ENCODE measurements around the gene ROPN1L. TPM values are rescaled to one million over a fixed set of nuclear protein-coding genes. Genes with fewer than 3 reads are reported as not detected.

ROPN1L gene
- total and polyA plus RNA-seq, 2 of the 4 experiments (the other 2 are of a cell fraction): 0.34 to 0.36 TPM

- Histone ChIP-seq H4K8ac (ENCODE audit: low read depth in 2 of 2, low read length in 2 of 2) (no peak overlapping the region; a peak in 1 of 4 replicates), H2BK120ac (ENCODE audit: low read depth, low read length) (no peak overlapping the region), H3K9me3 (ENCODE audit: control insufficient read depth, insufficient read depth, low read length) (no peaks in the 10 kb centered on the region), H3K4me3 (ENCODE audit: insufficient read depth, low read depth, low read length) (no peak overlapping the region), H2AK9ac (replicated peaks; ENCODE audit: low read depth, low read length, poor library complexity) (no peak overlapping the region), H3K4me1 (ENCODE audit: control insufficient read depth, insufficient read depth, low read length) (peaks cover 16% of the 10 kb centered on the region), H3K9me1 (ENCODE audit: insufficient read depth, low read length) (peaks cover 17% of the 10 kb centered on the region; the same call in 1 of the 2 replicates), H3K36me3 (ENCODE audit: control insufficient read depth, insufficient read depth, low read length) (peaks cover 32% of the 10 kb centered on the region), H2BK20ac (ENCODE audit: low read depth, low read length) (no peak overlapping the region), H4K20me1 (ENCODE audit: insufficient read depth, low read length) (peaks cover 19% of the 10 kb centered on the region; the same call in 1 of the 2 replicates), H2AK5ac (ENCODE audit: low read depth, low read length) (no peak overlapping the region), H3K18ac (ENCODE audit: low read depth, low read length) (no peak overlapping the region), H3K27ac (ENCODE audit: insufficient read depth, low read length) (no peak overlapping the region), H3K14ac (replicated peaks; ENCODE audit: low read depth, low read length) (no peak overlapping the region), H3K4me2 (ENCODE audit: low read depth, low read length) (0 out of 2 replicates have a peak overlapping the region, but pooled peaks have one; percentile 20), H3K79me1 (ENCODE audit: low read depth in 1 of 2, low read length in 2 of 2) (peaks cover 7 to 36% of the 10 kb centered on the region in 2 experiments; a peak in 3 of 4 replicates), H3K27me3 (ENCODE audit: control insufficient read depth, insufficient read depth, low read length) (no peaks in the 10 kb centered on the region), H2BK15ac (ENCODE audit: low read depth, low read length) (no peak overlapping the region), H2BK5ac (ENCODE audit: low read depth, low read length, poor library complexity, severe bottlenecking) (no peak overlapping the region), H3K9ac (ENCODE audit: low read depth, low read length) (no peak overlapping the region), H3K4ac (ENCODE audit: low read depth, low read length) (no peak overlapping the region), H4K91ac (ENCODE audit: insufficient read depth, low read depth, low read length) (no peak overlapping the region), H3K56ac (ENCODE audit: extremely low read depth, insufficient read depth, low read length) (no peak overlapping the region), H3K23ac (ENCODE audit: low read depth, low read length) (no peak overlapping the region), H2AFZ (replicated peaks; ENCODE audit: low read length, poor library complexity) (no peak overlapping the region), H4K5ac (ENCODE audit: low read depth, low read length) (no peak overlapping the region)
- ATAC-seq (ENCODE audit: low read depth) (peak; percentile 68), DNase-seq (peak; percentile 80)
- intact Hi-C loops (cut with micrococcal nuclease): no loop called here
- ChIA-PET POLR2A (ENCODE audit: unreplicated experiment) (interaction anchor here (0.5 kb wide), 1 partner anchor 813 kb away, joined by 3 read pairs; no protein-coding TSS in a partner anchor), CTCF (no interaction called here)
- in situ Hi-C loops (cut with MboI; ENCODE audit: low sequenced_read_pairs): no loop called here
- no TSS peak for BruUV-seq (replicated peaks)
- WGBS, 2 experiments (ENCODE audit: extremely low coverage in 2 of 2, insufficient read length in 1 of 2): no CpG with 5 or more reads among the region's 5 CpGs
- TF ChIP-seq USF2 (IDR thresholded peaks at IDR 0.05; ENCODE audit: low read depth, low read length) (no peak), MAFK (IDR thresholded peaks at IDR 0.05; ENCODE audit: low read depth, low read length) (no peak), MXI1 (IDR thresholded peaks at IDR 0.05; ENCODE audit: borderline replicate concordance, low read depth, low read length) (no peak), CEBPB (IDR thresholded peaks at IDR 0.05; ENCODE audit: low read depth, low read length) (no peak), SMC3 (IDR thresholded peaks at IDR 0.05; ENCODE audit: low read depth, low read length) (no peak), CHD1 (IDR thresholded peaks at IDR 0.05; ENCODE audit: low read depth, low read length) (no peak), BHLHE40 (IDR thresholded peaks at IDR 0.05; ENCODE audit: low read depth, low read length) (no peak), RCOR1 (IDR thresholded peaks at IDR 0.05; ENCODE audit: insufficient replicate concordance, low read length) (no peak), ELK1 (IDR thresholded peaks at IDR 0.05; ENCODE audit: borderline replicate concordance, low read depth, low read length) (no peak), MAZ (IDR thresholded peaks at IDR 0.05; ENCODE audit: borderline replicate concordance, low read depth, low read length) (no peak), FOS (IDR thresholded peaks at IDR 0.05; ENCODE audit: low read depth, low read length) (no peak), RAD21 (IDR thresholded peaks at IDR 0.05; ENCODE audit: low read length) (no peak), RFX5 (IDR thresholded peaks at IDR 0.05; ENCODE audit: low read depth, low read length) (no peak), POLR2A (IDR thresholded peaks at IDR 0.05; ENCODE audit: low read depth, low read length) (no peak), CTCF (conservative IDR thresholded peaks at IDR 0.05; ENCODE audit: low read depth, low read length) (no peak), NFE2L2 (IDR thresholded peaks at IDR 0.05; ENCODE audit: low read depth, low read length) (no peak)
- dilution Hi-C loops (cut with HindIII; ENCODE audit: low sequenced_read_pairs, unreplicated experiment): no loop called here
These were observed 7.3 kb upstream of the ROPN1L start for GRCh38 chr5:10434392-10434791.
